HepG2 (cell line): Measurements from ENCODE around the gene THADA. TPM values are rescaled to one million over a fixed set of nuclear protein-coding genes. Genes with fewer than 3 reads are reported as not detected.

ENCODE experiments used
- ATAC-seq: fragments of 200-7000 bp; cut with Tn5 transposase; 3 replicates; pipeline ENCODE4 v1.9.1; 2020; ENCODE audit warnings: mild to moderate bottlenecking, moderate library complexity
- BruUV-seq: library from RNA; stranded (reverse); fragments of 400-500 nt; replicated peaks from 2 replicates; lab custom pipeline; 2021; lab: Mats Ljungman, UMichigan
- CTCF ChIA-PET: fragments of 300-600 bp; formaldehyde crosslinking; extraction: SDS; loops from one replicate; lab custom pipeline; 2021; ENCODE audit warnings: low total read pairs, inconsistent platforms, low intra/inter-chr PET ratio; lab: Yijun Ruan, JAX
- POLR2A ChIA-PET: fragments of 350-600 bp; sonication (Branson Sonifier 250); formaldehyde crosslinking; loops from one replicate; lab custom pipeline; 2020; ENCODE audit warnings: antibody characterized with exemption, inconsistent platforms; lab: Yijun Ruan, JAX
- DNase-seq: peaks from one replicate; pipeline ENCODE4 v3.0.0-alpha.2; 2015; ENCODE audit warnings: low spot score
- FAIRE-seq: peaks from 3 replicates; lab custom pipeline; 2011; peaks lifted over from hg19 to GRCh38; lab: Jason Lieb, UNC
- H2AFZ ChIP-seq: one replicate; pipeline ENCODE4 v1.6.1; 2011; ENCODE audit warnings: low read length, inconsistent platforms
- H3K27ac ChIP-seq: fragments of 300-600 bp; 3 replicates; pipeline ENCODE4 v1.8.0; 2011; ENCODE audit warnings: mixed run types, mild to moderate bottlenecking, mixed read lengths, low read length, inconsistent platforms; ENCODE audit not compliant: insufficient read depth; ENCODE audit errors: extremely low read length
- H3K27me3 ChIP-seq, 2 experiments: fragments of 200-600 bp in 1 of 2; 2 replicates in 1 of 2; 3 replicates in 1 of 2; pipeline versions ENCODE4 v1.6.0 to v1.8.0; 2011; ENCODE audit warnings: low read length in 2 of 2, mild to moderate bottlenecking in 2 of 2, moderate library complexity in 2 of 2, inconsistent platforms in 1 of 2; ENCODE audit not compliant: insufficient read depth in 2 of 2, control insufficient read depth in 1 of 2
- H3K36me3 ChIP-seq, 2 experiments: fragments of 200-600 bp in 1 of 2; replicated peaks in 1 of 2; 2 replicates in 1 of 2; 3 replicates in 1 of 2; pipeline versions ENCODE4 v1.5.1 to v1.8.0; 2011; ENCODE audit warnings: low read length in 2 of 2, inconsistent platforms in 1 of 2; ENCODE audit not compliant: insufficient read depth in 2 of 2, control insufficient read depth in 1 of 2
- H3K4me1 ChIP-seq: 2 replicates; pipeline ENCODE4 v1.5.1; 2012; ENCODE audit warnings: low read length, inconsistent platforms; ENCODE audit not compliant: insufficient read depth
- H3K4me2 ChIP-seq: 2 replicates; pipeline ENCODE4 v1.6.0; 2011; ENCODE audit warnings: low read depth, low read length, inconsistent platforms
- H3K4me3 ChIP-seq, 3 experiments: fragments of 200-600 bp in 1 of 3; sonication (generic), shearing (Covaris generic) in 1 of 3; replicated peaks in 1 of 3; 2 replicates each; pipeline ENCODE4 v1.5.1; 2011 to 2016; ENCODE audit warnings: low read length in 3 of 3, inconsistent platforms in 2 of 3, low read depth in 2 of 3, mild to moderate bottlenecking in 2 of 3, control low read depth in 1 of 3, mixed read lengths in 1 of 3; ENCODE audit not compliant: insufficient read depth in 1 of 3
- H3K79me2 ChIP-seq: one replicate; pipeline ENCODE4 v1.6.1; 2011; ENCODE audit warnings: low read length, inconsistent platforms; ENCODE audit not compliant: insufficient read depth
- H3K9ac ChIP-seq: 2 replicates; pipeline ENCODE4 v1.6.0; 2011; ENCODE audit warnings: mild to moderate bottlenecking, low read depth, low read length, inconsistent platforms; ENCODE audit not compliant: insufficient read depth
- H3K9me3 ChIP-seq: 2 replicates; pipeline ENCODE4 v1.5.1; 2012; ENCODE audit warnings: mild to moderate bottlenecking, low read length
- H4K20me1 ChIP-seq: 2 replicates; pipeline ENCODE4 v1.6.0; 2011; ENCODE audit warnings: inconsistent platforms, mild to moderate bottlenecking, low read length, moderate library complexity; ENCODE audit not compliant: insufficient read depth
- ATF7 ChIP-seq, 2 experiments: fragments of 450-650 bp in 1 of 2; sonication (generic) in 1 of 2; formaldehyde crosslinking in 1 of 2; IDR thresholded peaks; 2 replicates each; pipeline versions ENCODE4 v1.4.0 to v1.6.1; 2016 to 2020; ENCODE audit warnings: antibody characterized with exemption in 1 of 2, mild to moderate bottlenecking in 1 of 2, missing genetic modification reagents in 1 of 2
- CREB1 ChIP-seq, 2 experiments: fragments of 450-650 bp in 1 of 2; IDR thresholded peaks; 2 replicates each; pipeline ENCODE4 v1.6.1; 2016 to 2017; ENCODE audit warnings: control low read depth in 1 of 2, mild to moderate bottlenecking in 1 of 2, missing compliant biosample characterization in 1 of 2, missing genetic modification characterization in 1 of 2
- HES4 ChIP-seq: sonication (generic); formaldehyde crosslinking; IDR thresholded peaks from 2 replicates; pipeline ENCODE4 v1.9.0; 2021; ENCODE audit warnings: mild to moderate bottlenecking, missing genetic modification reagents, borderline replicate concordance
- IKZF4 ChIP-seq: sonication (generic); formaldehyde crosslinking; IDR thresholded peaks from 2 replicates; pipeline ENCODE4 v1.5.1; 2020; ENCODE audit warnings: borderline replicate concordance, mild to moderate bottlenecking, low read depth, missing genetic modification reagents; ENCODE audit errors: not compliant biosample characterization
- MIXL1 ChIP-seq: IDR thresholded peaks from 2 replicates; pipeline ENCODE4 v1.6.1; 2016
- ZMYM3 ChIP-seq: sonication (generic); formaldehyde crosslinking; IDR thresholded peaks from 2 replicates; pipeline ENCODE4 v1.5.1; 2020; ENCODE audit warnings: mild to moderate bottlenecking, missing genetic modification reagents
- ZNF556 ChIP-seq: sonication (generic); formaldehyde crosslinking; IDR thresholded peaks from 2 replicates; pipeline ENCODE4 v1.4.0; 2020; ENCODE audit warnings: mild to moderate bottlenecking, missing genetic modification reagents, borderline replicate concordance
- WGBS: methylation state at CpG from one replicate; pipeline ENCODE4 v1.1.6; 2017; ENCODE audit warnings: low lambda C conversion rate; 5-methylcytosine and 5-hydroxymethylcytosine counted together
- in situ Hi-C: cut with HindIII; loops from 2 replicates; pipeline ENCODE4 v1.10.0; 2017; ENCODE audit warnings: low pct_unique_long_range_greater_than_20kb; ENCODE audit not compliant: extremely low pct_ligation_motif_present
- intact Hi-C: fragments of 100-400 bp; cut with micrococcal nuclease; formaldehyde crosslinking; loops from one replicate; pipeline ENCODE4 v1.10.0; 2022; ENCODE audit not compliant: unreplicated experiment
- polyA plus RNA-seq, 8 experiments: library from polyadenylated mRNA; depleted of rRNA in 3 of 8; stranded (reverse) in 7 of 8; unstranded in 1 of 8; fragments of >200 nt; fragmentation: Illumina TruSeq in 4 of 8; extraction: Trizol in 4 of 8; gene quantifications; 2 replicates each; pipeline versions ENCODE4 v1.2.1 to v1.2.3, GENCODE V29; 2011 to 2016; ENCODE audit warnings: low read depth in 4 of 8, missing spikeins in 1 of 8, mixed read lengths in 1 of 8; ENCODE audit not compliant: insufficient read depth in 1 of 8
- total RNA-seq, 5 experiments: library from RNA; depleted of rRNA; stranded (reverse); fragments of >200 nt; fragmentation: Illumina TruSeq; extraction: Trizol; gene quantifications; 2 replicates each; pipeline ENCODE4 v1.2.3, GENCODE V29; 2016; ENCODE audit warnings: low read depth in 1 of 5
- TF ChIP-seq, protein P1 (sequence below): sonication (generic); formaldehyde crosslinking; IDR thresholded peaks from 2 replicates; pipeline ENCODE4 v1.8.1; 2023; ENCODE audit warnings: mild to moderate bottlenecking, missing genetic modification reagents
- TF ChIP-seq, protein P2 (sequence below): sonication (generic); formaldehyde crosslinking; IDR thresholded peaks from 2 replicates; pipeline ENCODE4 v1.4.0; 2020; ENCODE audit warnings: mild to moderate bottlenecking, missing genetic modification reagents

The THADA gene
- total and polyA plus RNA-seq, 2 of the 13 experiments (the other 11 are each of a cell fraction or from before 2014, with no cell fraction given): 12.7 to 21.7 TPM

DNA sequence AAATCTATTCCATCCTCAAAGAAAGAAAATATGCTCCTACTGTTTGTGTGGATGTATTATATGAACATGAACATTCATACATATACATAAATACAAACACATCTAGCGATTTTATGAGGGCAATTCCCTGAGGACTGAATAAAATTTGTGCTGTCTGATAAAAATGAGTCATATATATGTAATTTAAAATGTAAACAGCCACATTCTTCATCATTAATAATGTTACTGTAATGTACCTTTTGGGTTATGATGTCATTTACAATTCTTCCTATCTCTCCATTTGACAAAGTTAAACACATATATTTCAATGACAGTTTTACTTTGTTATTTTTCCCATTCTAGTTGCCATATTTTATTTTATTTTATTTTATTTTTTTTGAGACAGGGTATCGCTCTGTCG, 278.2 kb downstream of the THADA start:
- Histone ChIP-seq H3K9ac (no peak overlapping the region), H3K79me2 (no peaks in the 10 kb centered on the region), H2AFZ (no peak overlapping the region), H3K9me3 (no peaks in the 10 kb centered on the region), H3K27ac (no peak overlapping the region), H3K36me3 (no peaks in the 10 kb centered on the region), H3K4me1 (peaks cover 37% of the 10 kb centered on the region), H3K4me3 (no peak overlapping the region), H4K20me1 (no peaks in the 10 kb centered on the region), H3K4me2 (no peak overlapping the region), H3K27me3 (no peaks in the 10 kb centered on the region)
- ATAC-seq (no peak), DNase-seq (no peak), FAIRE-seq (no peak)
- no TSS peak for BruUV-seq
- TF ChIP-seq, protein P1, sequence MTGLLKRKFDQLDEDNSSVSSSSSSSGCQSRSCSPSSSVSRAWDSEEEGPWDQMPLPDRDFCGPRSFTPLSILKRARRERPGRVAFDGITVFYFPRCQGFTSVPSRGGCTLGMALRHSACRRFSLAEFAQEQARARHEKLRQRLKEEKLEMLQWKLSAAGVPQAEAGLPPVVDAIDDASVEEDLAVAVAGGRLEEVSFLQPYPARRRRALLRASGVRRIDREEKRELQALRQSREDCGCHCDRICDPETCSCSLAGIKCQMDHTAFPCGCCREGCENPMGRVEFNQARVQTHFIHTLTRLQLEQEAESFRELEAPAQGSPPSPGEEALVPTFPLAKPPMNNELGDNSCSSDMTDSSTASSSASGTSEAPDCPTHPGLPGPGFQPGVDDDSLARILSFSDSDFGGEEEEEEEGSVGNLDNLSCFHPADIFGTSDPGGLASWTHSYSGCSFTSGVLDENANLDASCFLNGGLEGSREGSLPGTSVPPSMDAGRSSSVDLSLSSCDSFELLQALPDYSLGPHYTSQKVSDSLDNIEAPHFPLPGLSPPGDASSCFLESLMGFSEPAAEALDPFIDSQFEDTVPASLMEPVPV (CRISPR knock-in tag): no peak
- no peak for TF ChIP-seq ZMYM3 (CRISPR knock-in tag)
- peak; percentile 69 for TF ChIP-seq ATF7 (IDR thresholded peaks at IDR 0.05)
- no peak for TF ChIP-seq ATF7 (CRISPR knock-in tag; IDR thresholded peaks at IDR 0.05)
- no peak for TF ChIP-seq MIXL1 (CRISPR knock-in tag)
- TF ChIP-seq HES4 (CRISPR knock-in tag): no peak
- TF ChIP-seq, protein P2, sequence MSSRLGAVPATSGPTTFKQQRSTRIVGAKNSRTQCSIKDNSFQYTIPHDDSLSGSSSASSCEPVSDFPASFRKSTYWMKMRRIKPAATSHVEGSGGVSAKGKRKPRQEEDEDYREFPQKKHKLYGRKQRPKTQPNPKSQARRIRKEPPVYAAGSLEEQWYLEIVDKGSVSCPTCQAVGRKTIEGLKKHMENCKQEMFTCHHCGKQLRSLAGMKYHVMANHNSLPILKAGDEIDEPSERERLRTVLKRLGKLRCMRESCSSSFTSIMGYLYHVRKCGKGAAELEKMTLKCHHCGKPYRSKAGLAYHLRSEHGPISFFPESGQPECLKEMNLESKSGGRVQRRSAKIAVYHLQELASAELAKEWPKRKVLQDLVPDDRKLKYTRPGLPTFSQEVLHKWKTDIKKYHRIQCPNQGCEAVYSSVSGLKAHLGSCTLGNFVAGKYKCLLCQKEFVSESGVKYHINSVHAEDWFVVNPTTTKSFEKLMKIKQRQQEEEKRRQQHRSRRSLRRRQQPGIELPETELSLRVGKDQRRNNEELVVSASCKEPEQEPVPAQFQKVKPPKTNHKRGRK (CRISPR knock-in tag): no peak
- TF ChIP-seq CREB1 (IDR thresholded peaks at IDR 0.05): 0 out of 2 replicates have a peak, but pooled peaks have one; percentile 17
- no peak for TF ChIP-seq CREB1 (CRISPR knock-in tag; IDR thresholded peaks at IDR 0.05)
- no peak for TF ChIP-seq ZNF556 (CRISPR knock-in tag)
- TF ChIP-seq IKZF4 (CRISPR knock-in tag): no peak
- ChIA-PET CTCF (no interaction called here), POLR2A (no interaction called here)
- intact Hi-C loops: loop anchor here (10.0 kb wide), 1 partner anchor 137 kb away; no protein-coding TSS in a partner anchor
- WGBS: 93% methylated on average over 3 of the region's 3 CpGs
- in situ Hi-C loops: no loop called here
